Osteoblast (primary cell): ENCODE data around the gene BANK1. TPM values are rescaled to one million over a fixed set of nuclear protein-coding genes. Genes with fewer than 3 reads are reported as not detected.
"Not testable (repeated sequence)": the region's sequence is repeated elsewhere in the genome, so short reads cannot be mapped to it uniquely, and the experiment has no call there.

Source experiments
- DNase-seq: peaks from one replicate; pipeline ENCODE4 v3.0.0; 2011; ENCODE audit warnings: low spot score, mixed read lengths; ENCODE audit not compliant: insufficient read length; ENCODE audit errors: missing footprints
- H2AFZ ChIP-seq: 2 replicates; pipeline ENCODE4 v1.6.0; 2011; ENCODE audit warnings: mild to moderate bottlenecking, low read length
- H3K27ac ChIP-seq: 2 replicates; pipeline ENCODE4 v1.5.1; 2011; ENCODE audit warnings: mild to moderate bottlenecking, low read depth, low read length, moderate library complexity
- H3K27me3 ChIP-seq: 2 replicates; pipeline ENCODE4 v1.6.0; 2012; ENCODE audit warnings: mild to moderate bottlenecking, control low read depth, inconsistent platforms, low read length, moderate library complexity; ENCODE audit not compliant: insufficient read depth
- H3K36me3 ChIP-seq: 2 replicates; pipeline ENCODE4 v1.5.1; 2011; ENCODE audit warnings: mild to moderate bottlenecking, low read length, control low read depth, moderate library complexity; ENCODE audit not compliant: insufficient read depth
- H3K4me1 ChIP-seq: 2 replicates; pipeline ENCODE4 v1.5.1; 2011; ENCODE audit warnings: mild to moderate bottlenecking, low read length, control low read depth, moderate library complexity; ENCODE audit not compliant: insufficient read depth
- H3K4me2 ChIP-seq: 2 replicates; pipeline ENCODE4 v1.6.0; 2011; ENCODE audit warnings: mild to moderate bottlenecking, low read length; ENCODE audit not compliant: insufficient read depth
- H3K4me3 ChIP-seq: fragments of 200-600 bp; sonication (generic); 3 replicates; pipeline ENCODE4 v1.5.1; 2012; ENCODE audit warnings: mild to moderate bottlenecking, low read length, inconsistent platforms; ENCODE audit not compliant: insufficient read depth
- H3K79me2 ChIP-seq: 2 replicates; pipeline ENCODE4 v1.6.0; 2012; ENCODE audit warnings: mild to moderate bottlenecking, low read length, control low read depth, inconsistent platforms; ENCODE audit not compliant: insufficient read depth
- H3K9me3 ChIP-seq: 2 replicates; pipeline ENCODE4 v1.5.1; 2011; ENCODE audit warnings: low read depth, low read length, control low read depth
- H4K20me1 ChIP-seq: 2 replicates; pipeline ENCODE4 v1.6.0; 2012; ENCODE audit warnings: mild to moderate bottlenecking, low read length, control low read depth; ENCODE audit not compliant: insufficient read depth
- total RNA-seq: library from RNA; depleted of rRNA; stranded (reverse); fragments of >200 nt; gene quantifications from 2 replicates; pipeline ENCODE4 v1.2.3, GENCODE V29; 2012
- TF ChIP-seq, protein P1 (sequence below): IDR thresholded peaks from 2 replicates; pipeline ENCODE4 v1.5.1; 2011; ENCODE audit warnings: mild to moderate bottlenecking, low read depth, low read length, moderate library complexity; ENCODE audit errors: extremely low read depth

Gene BANK1
- total RNA-seq, 1 donor: 1.8 TPM

DNA sequence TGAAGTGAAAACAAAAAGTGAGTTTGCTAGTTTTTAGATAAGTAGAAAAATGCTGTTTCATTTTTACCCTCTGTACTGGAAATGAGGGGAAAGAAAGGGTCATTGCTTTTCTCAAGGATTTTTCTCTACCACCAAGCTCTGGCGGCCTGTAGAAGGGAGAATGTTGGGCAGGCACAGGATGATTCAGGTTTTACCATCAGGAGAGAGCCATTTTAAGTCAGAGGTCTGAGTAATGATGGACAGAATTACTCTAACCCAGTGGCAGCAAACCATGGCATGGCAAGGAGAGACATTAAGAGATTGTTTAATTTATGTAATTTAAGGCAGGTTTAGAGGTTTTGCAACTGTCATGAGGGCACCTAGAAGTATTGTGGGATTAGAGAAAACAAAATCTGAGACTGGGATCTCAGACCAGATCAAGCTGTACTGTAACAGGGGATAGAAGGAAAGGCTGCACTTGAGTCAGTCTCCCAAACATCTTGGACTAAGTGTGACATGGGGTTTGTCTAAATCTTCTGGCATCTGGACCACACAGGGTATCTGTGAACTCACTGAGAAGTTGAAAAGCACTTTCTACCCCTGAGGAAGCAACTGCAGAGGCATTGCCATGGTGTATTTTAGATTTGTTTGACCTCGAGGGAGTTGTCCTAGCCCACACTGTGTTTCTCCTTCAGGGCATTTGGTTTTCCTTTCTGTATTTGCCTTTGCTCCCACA, 81.6 kb downstream of the BANK1 start:
- Histone ChIP-seq H3K4me1 (no peaks in the 10 kb centered on the region), H4K20me1 (no peaks in the 10 kb centered on the region), H3K4me2 (no peak overlapping the region), H3K36me3 (no peaks in the 10 kb centered on the region), H2AFZ (peak overlapping the region; percentile 78), H3K27me3 (no peaks in the 10 kb centered on the region), H3K9me3 (no peaks in the 10 kb centered on the region), H3K79me2 (no peaks in the 10 kb centered on the region), H3K27ac (no peak overlapping the region), H3K4me3 (no peak overlapping the region)
- no peak for DNase-seq
- TF ChIP-seq, protein P1, sequence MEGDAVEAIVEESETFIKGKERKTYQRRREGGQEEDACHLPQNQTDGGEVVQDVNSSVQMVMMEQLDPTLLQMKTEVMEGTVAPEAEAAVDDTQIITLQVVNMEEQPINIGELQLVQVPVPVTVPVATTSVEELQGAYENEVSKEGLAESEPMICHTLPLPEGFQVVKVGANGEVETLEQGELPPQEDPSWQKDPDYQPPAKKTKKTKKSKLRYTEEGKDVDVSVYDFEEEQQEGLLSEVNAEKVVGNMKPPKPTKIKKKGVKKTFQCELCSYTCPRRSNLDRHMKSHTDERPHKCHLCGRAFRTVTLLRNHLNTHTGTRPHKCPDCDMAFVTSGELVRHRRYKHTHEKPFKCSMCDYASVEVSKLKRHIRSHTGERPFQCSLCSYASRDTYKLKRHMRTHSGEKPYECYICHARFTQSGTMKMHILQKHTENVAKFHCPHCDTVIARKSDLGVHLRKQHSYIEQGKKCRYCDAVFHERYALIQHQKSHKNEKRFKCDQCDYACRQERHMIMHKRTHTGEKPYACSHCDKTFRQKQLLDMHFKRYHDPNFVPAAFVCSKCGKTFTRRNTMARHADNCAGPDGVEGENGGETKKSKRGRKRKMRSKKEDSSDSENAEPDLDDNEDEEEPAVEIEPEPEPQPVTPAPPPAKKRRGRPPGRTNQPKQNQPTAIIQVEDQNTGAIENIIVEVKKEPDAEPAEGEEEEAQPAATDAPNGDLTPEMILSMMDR: no peak

DNA sequence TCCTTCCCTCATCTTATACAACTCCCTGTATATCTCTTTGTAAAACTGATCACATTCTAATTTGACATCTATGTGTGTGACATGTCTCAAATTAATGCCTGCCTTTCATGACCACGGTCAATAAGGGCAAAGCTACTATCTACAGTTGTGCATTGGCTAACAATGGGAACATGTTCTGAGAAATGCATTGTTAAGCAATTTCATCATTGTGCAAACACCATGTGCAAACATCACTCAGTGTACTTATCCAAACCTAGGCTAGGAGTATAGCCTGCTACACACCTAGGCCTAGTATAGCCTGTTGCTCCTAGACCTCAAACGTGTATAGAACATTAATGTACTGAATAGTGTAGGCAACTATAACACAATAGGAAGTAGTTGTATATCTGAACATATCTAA, 95.0 kb downstream of the BANK1 start:
- H3K4me2 ChIP-seq: no peak overlapping the region
- no peaks in the 10 kb centered on the region for H3K36me3 ChIP-seq
- no peaks in the 10 kb centered on the region for H3K27me3 ChIP-seq
- H2AFZ ChIP-seq: no peak overlapping the region
- H3K4me1 ChIP-seq: no peaks in the 10 kb centered on the region
- H3K9me3 ChIP-seq: no peaks in the 10 kb centered on the region
- TF ChIP-seq, protein P1: no peak
- no peaks in the 10 kb centered on the region for H4K20me1 ChIP-seq
- H3K27ac ChIP-seq: no peak overlapping the region
- no peak for DNase-seq
- no peak overlapping the region for H3K4me3 ChIP-seq
- no peaks in the 10 kb centered on the region for H3K79me2 ChIP-seq

DNA sequence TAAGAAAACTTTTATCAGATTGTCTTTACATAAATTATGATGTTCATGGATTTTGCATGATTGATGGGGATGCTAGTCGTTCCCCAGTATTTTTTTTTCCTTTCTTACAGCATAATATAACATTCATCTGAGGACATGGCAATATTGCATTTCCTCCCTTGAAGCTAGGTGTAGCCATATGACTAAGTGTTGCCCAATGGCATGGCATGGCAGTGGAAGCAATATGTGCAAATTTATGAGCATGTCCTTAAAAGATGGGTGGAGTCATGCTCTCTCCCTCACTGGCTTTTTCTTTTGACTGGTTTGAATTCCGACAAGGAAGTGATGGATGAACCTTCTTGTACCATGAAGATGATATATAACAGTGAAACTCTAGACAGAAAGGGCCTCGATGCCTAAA, 96.3 kb downstream of the BANK1 start:
- no peak for DNase-seq
- Histone ChIP-seq H3K79me2 (no peaks in the 10 kb centered on the region), H3K36me3 (no peaks in the 10 kb centered on the region), H4K20me1 (no peaks in the 10 kb centered on the region), H3K4me2 (no peak overlapping the region), H3K9me3 (no peaks in the 10 kb centered on the region), H3K27ac (no peak overlapping the region), H2AFZ (no peak overlapping the region), H3K4me1 (no peaks in the 10 kb centered on the region), H3K27me3 (no peaks in the 10 kb centered on the region), H3K4me3 (no peak overlapping the region)
- TF ChIP-seq, protein P1: no peak

DNA sequence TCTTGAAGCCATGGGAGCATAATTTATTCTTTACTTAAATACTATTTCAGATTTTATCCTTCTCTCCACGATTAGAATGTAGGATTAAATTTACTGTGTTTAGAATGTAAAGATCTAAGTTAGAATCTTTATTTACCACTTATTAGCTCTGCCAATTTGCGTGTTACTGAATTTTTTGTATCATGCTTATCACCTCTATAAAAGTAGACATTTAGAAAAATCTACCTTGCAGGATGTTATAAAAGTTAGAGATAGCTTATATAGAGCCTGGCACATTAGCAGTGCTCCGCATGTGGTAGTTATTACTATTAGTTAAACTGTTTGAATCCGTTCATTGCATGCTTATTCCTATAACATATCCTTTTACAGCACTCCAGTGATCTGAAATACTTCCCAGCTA, 97.9 kb downstream of the BANK1 start:
- no peak overlapping the region for H3K4me3 ChIP-seq
- no peak overlapping the region for H3K4me2 ChIP-seq
- H3K4me1 ChIP-seq: no peaks in the 10 kb centered on the region
- H2AFZ ChIP-seq: no peak overlapping the region
- no peaks in the 10 kb centered on the region for H4K20me1 ChIP-seq
- TF ChIP-seq, protein P1: no peak
- no peak for DNase-seq
- no peaks in the 10 kb centered on the region for H3K9me3 ChIP-seq
- no peak overlapping the region for H3K27ac ChIP-seq
- no peaks in the 10 kb centered on the region for H3K36me3 ChIP-seq
- H3K79me2 ChIP-seq: no peaks in the 10 kb centered on the region
- no peaks in the 10 kb centered on the region for H3K27me3 ChIP-seq

DNA sequence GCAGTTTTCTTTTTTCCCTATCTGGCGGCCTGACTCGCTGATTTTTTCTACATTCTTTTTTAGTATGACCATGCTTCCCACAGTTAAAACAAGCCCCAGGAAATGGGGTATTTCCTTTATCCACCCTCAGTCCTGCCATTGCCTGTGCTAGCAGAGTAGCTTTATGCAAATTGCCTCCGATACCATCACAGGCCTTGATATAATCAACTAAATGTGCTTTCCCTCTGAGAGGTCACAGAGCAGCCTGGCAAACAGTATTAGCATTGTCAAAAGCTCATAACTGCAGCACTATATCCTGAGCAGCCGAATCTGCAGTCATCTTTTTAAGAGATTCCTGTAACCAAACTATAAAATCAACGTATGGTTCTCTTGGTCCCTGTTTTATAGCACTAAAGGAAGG, 115.0 kb downstream of the BANK1 start:
- H4K20me1 ChIP-seq, H3K27me3 ChIP-seq, H3K4me2 ChIP-seq, H3K4me3 ChIP-seq, DNase-seq, H3K27ac ChIP-seq, H3K36me3 ChIP-seq, H3K9me3 ChIP-seq, H3K4me1 ChIP-seq, H3K79me2 ChIP-seq, H2AFZ ChIP-seq: not testable (repeated sequence)
